MM.1S (cell line): ENCODE measurements around the gene PPM1H.

Experiments
- DNase-seq: peaks from one replicate; pipeline ENCODE4 v3.0.0-alpha.2; 2015
- H2AFZ ChIP-seq: fragments of 300-600 bp; sonication (generic); 2 replicates; pipeline ENCODE4 v1.6.0; 2016; ENCODE audit warnings: antibody characterized with exemption, low read length
- H3F3A ChIP-seq: fragments of 300-600 bp; sonication (generic); 2 replicates; pipeline ENCODE4 v1.6.1; 2016; ENCODE audit warnings: mild to moderate bottlenecking, antibody characterized with exemption, low read length, moderate library complexity, mixed read lengths; ENCODE audit not compliant: insufficient read depth
- H3K27ac ChIP-seq: fragments of 300-600 bp; sonication (generic); 2 replicates; pipeline ENCODE4 v1.5.1; 2016; ENCODE audit warnings: mild to moderate bottlenecking, low read length
- H3K27me3 ChIP-seq: fragments of 300-600 bp; sonication (generic); replicated peaks from 2 replicates; pipeline ENCODE4 v1.6.0; 2016; ENCODE audit warnings: low read length; ENCODE audit not compliant: insufficient read depth
- H3K36me3 ChIP-seq: fragments of 300-600 bp; sonication (generic); replicated peaks from 2 replicates; pipeline ENCODE4 v1.6.1; 2016; ENCODE audit warnings: mild to moderate bottlenecking, low read length, mixed read lengths; ENCODE audit not compliant: insufficient read depth
- H3K4me1 ChIP-seq: fragments of 300-600 bp; sonication (generic); 2 replicates; pipeline ENCODE4 v1.6.1; 2016; ENCODE audit warnings: low read length, mixed read lengths
- H3K4me2 ChIP-seq: fragments of 300-600 bp; sonication (generic); 2 replicates; pipeline ENCODE4 v1.6.0; 2016; ENCODE audit warnings: low read depth, low read length
- H3K4me3 ChIP-seq: fragments of 300-600 bp; sonication (generic); 2 replicates; pipeline ENCODE4 v1.5.1; 2016; ENCODE audit warnings: low read length, mixed read lengths
- H3K79me2 ChIP-seq: fragments of 300-600 bp; sonication (generic); 2 replicates; pipeline ENCODE4 v1.6.1; 2016; ENCODE audit warnings: mixed run types, low read length, mixed read lengths
- H3K9ac ChIP-seq: fragments of 300-600 bp; sonication (generic); 2 replicates; pipeline ENCODE4 v1.6.1; 2016; ENCODE audit warnings: low read length, mixed read lengths
- H3K9me2 ChIP-seq: fragments of 300-600 bp; sonication (generic); replicated peaks from 2 replicates; pipeline ENCODE4 v1.6.1; 2016; ENCODE audit warnings: mild to moderate bottlenecking, low read length, mixed read lengths; ENCODE audit not compliant: insufficient read depth
- H3K9me3 ChIP-seq: fragments of 300-600 bp; sonication (generic); replicated peaks from 2 replicates; pipeline ENCODE4 v1.6.1; 2016; ENCODE audit warnings: mild to moderate bottlenecking, low read length, mixed read lengths; ENCODE audit not compliant: insufficient read depth
- H4K20me1 ChIP-seq: fragments of 300-600 bp; sonication (generic); 2 replicates; pipeline ENCODE4 v1.6.1; 2016; ENCODE audit warnings: mild to moderate bottlenecking, low read length, moderate library complexity, mixed read lengths; ENCODE audit not compliant: insufficient read depth
- EZH2 ChIP-seq: fragments of 300-600 bp; sonication (generic); optimal IDR thresholded peaks from 2 replicates; pipeline ENCODE3; 2017; ENCODE audit warnings: low read depth, mild to moderate bottlenecking, antibody characterized with exemption, low read length, mixed read lengths
- EZH2phosphoT487 ChIP-seq: fragments of 300-600 bp; sonication (generic); IDR thresholded peaks from 2 replicates; pipeline ENCODE4 v1.6.1; 2018; ENCODE audit warnings: antibody characterized with exemption, low read length
- TF ChIP-seq, protein P1 (sequence below): fragments of 300-600 bp; sonication (generic); IDR thresholded peaks from 2 replicates; pipeline ENCODE4 v1.5.1; 2016; ENCODE audit warnings: antibody characterized with exemption, low read length, mixed read lengths

The PPM1H gene

DNA sequence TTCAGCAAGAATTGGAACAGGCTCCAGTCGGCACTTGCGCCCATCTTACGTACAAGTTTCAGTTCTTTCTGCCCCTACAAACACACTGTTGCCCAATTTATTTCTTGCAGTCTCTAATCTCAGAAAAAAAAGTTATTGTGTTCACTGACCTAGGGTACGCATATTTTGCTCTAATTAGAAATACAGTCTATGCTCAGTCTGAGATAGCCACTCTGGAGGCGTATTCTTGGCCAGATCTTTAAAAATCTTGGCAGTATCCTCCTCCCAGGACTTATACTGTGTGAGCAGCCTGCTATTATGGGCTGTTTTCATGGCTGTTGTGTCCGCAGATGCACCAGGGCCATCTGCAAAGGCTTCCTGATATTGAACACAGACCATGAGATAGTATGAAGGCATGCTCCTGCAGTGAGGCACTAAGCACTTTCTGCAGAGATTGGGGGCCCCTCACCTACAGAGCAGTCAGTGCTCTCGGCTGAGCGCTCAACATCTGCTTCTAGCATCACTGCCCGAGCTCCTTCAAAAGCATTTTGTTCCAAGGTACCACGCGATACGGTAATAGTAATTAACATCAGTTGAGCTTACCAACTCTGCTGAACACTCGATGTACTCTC, 57.9 kb downstream of the PPM1H start:
- TF ChIP-seq EZH2: no peak
- no peak overlapping the region for H3K4me2 ChIP-seq
- no peaks in the 10 kb centered on the region for H3F3A ChIP-seq
- no peaks in the 10 kb centered on the region for H3K4me1 ChIP-seq
- no peaks in the 10 kb centered on the region for H3K9me3 ChIP-seq
- no peaks in the 10 kb centered on the region for H3K79me2 ChIP-seq
- DNase-seq: no peak
- H3K9me2 ChIP-seq: no peaks in the 10 kb centered on the region
- no peak overlapping the region for H3K4me3 ChIP-seq
- no peak overlapping the region for H2AFZ ChIP-seq
- H3K27ac ChIP-seq: no peak overlapping the region
- no peaks in the 10 kb centered on the region for H3K36me3 ChIP-seq
- H3K9ac ChIP-seq: no peak overlapping the region
- H4K20me1 ChIP-seq: no peaks in the 10 kb centered on the region
- H3K27me3 ChIP-seq: no peaks in the 10 kb centered on the region

DNA sequence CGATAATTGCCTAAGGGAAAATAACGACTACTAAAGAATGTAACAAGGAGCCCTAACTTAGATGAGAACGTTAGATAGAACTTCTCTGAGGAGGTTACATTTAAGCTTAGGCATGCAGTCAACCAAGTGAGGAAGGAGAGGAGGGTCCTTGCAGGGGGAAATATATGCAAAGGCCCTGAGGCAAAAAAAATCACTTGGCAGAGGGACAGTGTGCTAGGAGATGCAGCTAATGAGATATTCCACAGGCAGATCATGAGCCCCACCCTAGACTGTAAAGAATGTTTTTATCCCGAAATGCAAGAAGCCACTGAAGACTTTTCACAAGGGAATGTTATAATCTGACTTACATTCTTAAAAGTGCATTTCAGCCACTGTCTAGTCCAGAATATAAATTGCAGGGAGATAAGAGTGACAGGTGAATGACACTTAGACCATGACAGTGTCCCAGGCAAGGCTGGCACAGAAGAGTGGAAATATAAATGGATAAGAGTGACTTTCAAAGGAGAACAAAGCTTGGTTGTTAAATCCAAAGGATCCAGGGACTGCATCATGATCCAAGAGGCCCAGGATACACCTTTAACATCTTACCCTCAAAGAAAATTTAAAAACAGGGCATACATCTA, 61.0 kb downstream of the PPM1H start:
- DNase-seq: no peak

DNA sequence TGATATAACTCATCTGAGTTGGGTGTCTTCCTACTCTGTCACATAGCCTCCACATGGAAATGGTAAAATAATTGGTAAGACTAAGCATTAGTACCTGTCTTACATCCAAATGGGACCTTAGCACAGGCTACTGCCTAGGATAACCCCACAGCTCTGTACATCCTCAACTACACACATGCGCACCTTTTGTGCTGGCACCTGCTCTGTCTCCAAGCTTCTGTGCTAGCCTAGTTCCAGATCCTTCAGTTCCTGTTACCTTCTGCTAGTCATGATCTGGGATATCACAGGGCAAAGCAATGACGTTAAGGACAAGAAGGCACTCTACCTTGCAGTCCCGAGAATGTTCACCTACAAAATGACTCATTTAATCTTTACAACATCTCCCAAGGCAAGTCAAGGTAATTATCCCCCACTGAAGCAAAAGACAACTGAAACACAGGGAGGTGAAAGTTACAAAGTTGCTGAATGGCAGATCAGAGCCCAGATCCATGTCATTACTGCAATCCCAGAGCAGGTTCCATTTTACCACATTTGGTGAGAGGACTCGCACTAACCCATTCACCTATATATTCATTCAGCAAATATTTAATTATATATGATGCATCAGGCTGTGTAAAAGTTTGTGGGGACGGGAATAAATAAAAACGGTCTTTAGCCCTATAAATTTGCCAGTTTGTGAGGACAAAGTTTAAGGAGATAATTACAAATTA, 61.7 kb downstream of the PPM1H start:
- Histone ChIP-seq H2AFZ (no peak overlapping the region), H3K27ac (no peak overlapping the region)

More for the DNA sequence above, 61.0 kb downstream of the PPM1H start:
- H3K4me2 ChIP-seq: no peak overlapping the region
- no peaks in the 10 kb centered on the region for H3K9me2 ChIP-seq
- H3K79me2 ChIP-seq: no peaks in the 10 kb centered on the region
- H3K27me3 ChIP-seq: no peaks in the 10 kb centered on the region
- H3K4me3 ChIP-seq: no peak overlapping the region
- no peak overlapping the region for H3K27ac ChIP-seq
- no peaks in the 10 kb centered on the region for H3K9me3 ChIP-seq
- no peaks in the 10 kb centered on the region for H3K36me3 ChIP-seq
- H4K20me1 ChIP-seq: no peaks in the 10 kb centered on the region
- no peak overlapping the region for H3K9ac ChIP-seq
- no peak for TF ChIP-seq EZH2
- TF ChIP-seq, protein P1, sequence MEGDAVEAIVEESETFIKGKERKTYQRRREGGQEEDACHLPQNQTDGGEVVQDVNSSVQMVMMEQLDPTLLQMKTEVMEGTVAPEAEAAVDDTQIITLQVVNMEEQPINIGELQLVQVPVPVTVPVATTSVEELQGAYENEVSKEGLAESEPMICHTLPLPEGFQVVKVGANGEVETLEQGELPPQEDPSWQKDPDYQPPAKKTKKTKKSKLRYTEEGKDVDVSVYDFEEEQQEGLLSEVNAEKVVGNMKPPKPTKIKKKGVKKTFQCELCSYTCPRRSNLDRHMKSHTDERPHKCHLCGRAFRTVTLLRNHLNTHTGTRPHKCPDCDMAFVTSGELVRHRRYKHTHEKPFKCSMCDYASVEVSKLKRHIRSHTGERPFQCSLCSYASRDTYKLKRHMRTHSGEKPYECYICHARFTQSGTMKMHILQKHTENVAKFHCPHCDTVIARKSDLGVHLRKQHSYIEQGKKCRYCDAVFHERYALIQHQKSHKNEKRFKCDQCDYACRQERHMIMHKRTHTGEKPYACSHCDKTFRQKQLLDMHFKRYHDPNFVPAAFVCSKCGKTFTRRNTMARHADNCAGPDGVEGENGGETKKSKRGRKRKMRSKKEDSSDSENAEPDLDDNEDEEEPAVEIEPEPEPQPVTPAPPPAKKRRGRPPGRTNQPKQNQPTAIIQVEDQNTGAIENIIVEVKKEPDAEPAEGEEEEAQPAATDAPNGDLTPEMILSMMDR: no peak
- no peak for TF ChIP-seq EZH2phosphoT487
- no peaks in the 10 kb centered on the region for H3F3A ChIP-seq
- H2AFZ ChIP-seq: no peak overlapping the region
- no peaks in the 10 kb centered on the region for H3K4me1 ChIP-seq

More for the DNA sequence above, 61.7 kb downstream of the PPM1H start:
- Histone ChIP-seq H3K9me3 (no peaks in the 10 kb centered on the region), H3K4me1 (no peaks in the 10 kb centered on the region), H4K20me1 (no peaks in the 10 kb centered on the region), H3K79me2 (no peaks in the 10 kb centered on the region), H3K36me3 (no peaks in the 10 kb centered on the region), H3K4me2 (no peak overlapping the region), H3K4me3 (no peak overlapping the region), H3K9ac (no peak overlapping the region), H3K27me3 (no peaks in the 10 kb centered on the region), H3F3A (no peaks in the 10 kb centered on the region), H3K9me2 (no peaks in the 10 kb centered on the region)
- DNase-seq: no peak
- TF ChIP-seq EZH2phosphoT487 (no peak), EZH2 (no peak)
- TF ChIP-seq, protein P1: no peak
